ENCODE results near the gene L1CAM. TPM values are rescaled to one million over a fixed set of nuclear protein-coding genes. Genes with fewer than 3 reads are reported as not detected.
A peak's percentile ranks its signal among the peaks of the same experiment; 100 is the strongest.

The L1CAM gene
- total and polyA plus RNA-seq, 9 of the 15 experiments (the other 6 are each of a cell fraction or from before 2014, with no cell fraction given) = 0.09 to 0.86 (median 0.26) TPM; not detected in 3

DNA sequence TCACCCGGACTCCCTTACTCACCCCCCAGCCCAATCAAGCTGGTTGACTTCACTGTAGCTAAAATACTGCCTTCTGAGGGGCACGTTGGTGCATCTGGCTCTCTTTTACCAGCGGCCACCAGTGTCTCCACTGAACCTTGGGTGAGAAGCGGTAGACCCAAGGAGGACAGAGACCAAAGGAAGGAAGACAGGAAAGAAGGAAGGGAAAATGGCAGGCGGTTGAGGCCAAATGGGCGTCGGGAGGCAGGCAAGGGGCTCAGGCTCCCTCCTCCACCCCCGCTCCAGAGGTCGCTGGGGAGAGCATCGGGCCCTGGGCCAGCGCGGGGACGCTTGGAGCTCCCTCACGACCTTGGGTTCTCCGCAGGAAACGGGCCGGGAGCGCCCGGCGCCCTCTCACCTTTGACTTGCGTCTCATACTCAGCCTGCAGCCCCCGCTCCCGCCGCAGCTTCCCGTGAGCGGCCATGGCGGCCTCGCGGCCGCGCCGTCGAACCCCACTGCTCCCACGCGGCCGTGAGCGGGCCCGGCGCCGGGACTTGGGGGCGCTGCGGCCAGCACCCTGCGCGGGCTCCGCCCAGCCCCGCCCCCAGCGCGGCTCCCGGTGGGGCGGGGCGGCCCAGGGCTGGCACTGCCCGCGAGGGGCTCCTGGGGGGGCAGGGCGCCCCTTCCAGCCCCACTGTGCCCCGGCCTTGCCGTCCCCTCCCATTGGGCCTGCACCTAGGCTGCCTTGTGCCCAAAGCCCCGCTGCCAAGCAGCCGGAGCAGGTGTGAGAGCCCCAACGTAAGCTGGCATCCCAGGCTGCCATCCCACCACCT, 40.0 kb upstream of the L1CAM start, which contains the start of gene ARHGAP4 (continued):
- TF ChIP-seq, protein P1, sequence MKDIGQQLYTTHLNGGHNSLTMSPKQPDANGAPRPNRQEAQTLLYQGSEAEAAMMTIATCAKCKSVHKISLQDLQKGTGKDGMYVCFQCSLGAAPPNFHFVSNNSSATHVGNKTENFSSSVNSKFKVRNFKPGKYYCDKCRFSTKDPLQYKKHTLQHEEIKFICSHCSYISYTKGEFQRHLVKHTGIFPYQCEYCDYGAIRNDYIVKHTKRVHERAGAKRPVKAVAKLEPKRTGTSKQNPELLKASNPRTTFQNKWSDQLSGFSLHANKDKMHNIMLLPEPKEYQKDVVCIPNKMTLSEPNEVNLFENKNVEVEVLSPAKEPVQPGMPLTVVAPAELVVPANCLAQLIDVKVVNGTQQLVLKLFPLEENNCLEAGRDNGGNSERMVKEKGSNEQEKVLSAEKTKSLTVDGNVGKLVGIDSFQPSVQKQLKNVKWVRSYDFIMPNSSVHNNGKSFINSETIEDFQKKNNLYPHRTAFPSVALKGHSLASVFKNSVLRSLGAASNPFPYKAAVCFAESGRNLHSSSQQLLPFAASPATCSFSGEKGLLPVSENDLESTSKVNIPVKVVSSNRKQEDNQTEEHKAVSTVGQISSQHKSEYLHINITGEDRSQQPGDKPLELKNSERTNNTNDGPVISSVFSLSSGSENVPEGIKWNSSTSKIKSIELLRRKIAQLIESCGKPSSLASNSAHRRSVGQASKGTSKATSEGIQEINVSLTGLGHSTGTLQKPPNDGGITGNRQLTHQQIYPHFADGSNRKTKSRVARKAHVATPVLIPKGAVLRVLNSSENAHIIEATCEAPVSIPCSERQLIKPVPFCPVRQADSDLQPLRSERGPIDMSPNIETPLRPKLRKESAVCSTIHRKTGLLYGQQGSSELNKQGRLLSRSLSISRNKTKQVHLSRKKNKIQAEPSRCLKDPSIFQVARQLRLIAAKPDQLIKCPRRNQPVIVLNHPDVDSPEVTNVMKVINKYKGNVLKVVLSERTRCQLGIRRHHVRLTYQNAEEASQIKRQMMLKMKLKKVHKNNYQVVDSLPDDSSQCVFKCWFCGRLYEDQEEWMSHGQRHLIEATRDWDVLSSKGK (CRISPR knock-in tag; IDR thresholded peaks at IDR 0.05) = no peak
- no peak for TF ChIP-seq FOXA1 (IDR thresholded peaks at IDR 0.05; ENCODE audit: borderline replicate concordance)
- TF ChIP-seq AFF1 (IDR thresholded peaks at IDR 0.05; ENCODE audit: low read depth in 1 of 2, partially characterized antibody in 2 of 2) = no peak
- TF ChIP-seq KDM2B (CRISPR knock-in tag; IDR thresholded peaks at IDR 0.05) = no peak
- TF ChIP-seq, protein P2, sequence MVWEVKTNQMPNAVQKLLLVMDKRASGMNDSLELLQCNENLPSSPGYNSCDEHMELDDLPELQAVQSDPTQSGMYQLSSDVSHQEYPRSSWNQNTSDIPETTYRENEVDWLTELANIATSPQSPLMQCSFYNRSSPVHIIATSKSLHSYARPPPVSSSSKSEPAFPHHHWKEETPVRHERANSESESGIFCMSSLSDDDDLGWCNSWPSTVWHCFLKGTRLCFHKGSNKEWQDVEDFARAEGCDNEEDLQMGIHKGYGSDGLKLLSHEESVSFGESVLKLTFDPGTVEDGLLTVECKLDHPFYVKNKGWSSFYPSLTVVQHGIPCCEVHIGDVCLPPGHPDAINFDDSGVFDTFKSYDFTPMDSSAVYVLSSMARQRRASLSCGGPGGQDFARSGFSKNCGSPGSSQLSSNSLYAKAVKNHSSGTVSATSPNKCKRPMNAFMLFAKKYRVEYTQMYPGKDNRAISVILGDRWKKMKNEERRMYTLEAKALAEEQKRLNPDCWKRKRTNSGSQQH (CRISPR knock-in tag; IDR thresholded peaks at IDR 0.05) = peak; percentile 92
- no peak for TF ChIP-seq ZNF354B (CRISPR knock-in tag; IDR thresholded peaks at IDR 0.05)
- TF ChIP-seq CBX5 (IDR thresholded peaks at IDR 0.05; ENCODE audit: borderline replicate concordance, low read depth) = no peak
- TF ChIP-seq, protein P3, sequence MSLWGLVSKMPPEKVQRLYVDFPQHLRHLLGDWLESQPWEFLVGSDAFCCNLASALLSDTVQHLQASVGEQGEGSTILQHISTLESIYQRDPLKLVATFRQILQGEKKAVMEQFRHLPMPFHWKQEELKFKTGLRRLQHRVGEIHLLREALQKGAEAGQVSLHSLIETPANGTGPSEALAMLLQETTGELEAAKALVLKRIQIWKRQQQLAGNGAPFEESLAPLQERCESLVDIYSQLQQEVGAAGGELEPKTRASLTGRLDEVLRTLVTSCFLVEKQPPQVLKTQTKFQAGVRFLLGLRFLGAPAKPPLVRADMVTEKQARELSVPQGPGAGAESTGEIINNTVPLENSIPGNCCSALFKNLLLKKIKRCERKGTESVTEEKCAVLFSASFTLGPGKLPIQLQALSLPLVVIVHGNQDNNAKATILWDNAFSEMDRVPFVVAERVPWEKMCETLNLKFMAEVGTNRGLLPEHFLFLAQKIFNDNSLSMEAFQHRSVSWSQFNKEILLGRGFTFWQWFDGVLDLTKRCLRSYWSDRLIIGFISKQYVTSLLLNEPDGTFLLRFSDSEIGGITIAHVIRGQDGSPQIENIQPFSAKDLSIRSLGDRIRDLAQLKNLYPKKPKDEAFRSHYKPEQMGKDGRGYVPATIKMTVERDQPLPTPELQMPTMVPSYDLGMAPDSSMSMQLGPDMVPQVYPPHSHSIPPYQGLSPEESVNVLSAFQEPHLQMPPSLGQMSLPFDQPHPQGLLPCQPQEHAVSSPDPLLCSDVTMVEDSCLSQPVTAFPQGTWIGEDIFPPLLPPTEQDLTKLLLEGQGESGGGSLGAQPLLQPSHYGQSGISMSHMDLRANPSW (CRISPR knock-in tag; IDR thresholded peaks at IDR 0.05) = no peak; the same call in 1 of the 2 replicates
- TF ChIP-seq SAFB2 (IDR thresholded peaks at IDR 0.05; ENCODE audit: borderline replicate concordance, low read depth, low read length, severe bottlenecking) = no peak
- TF ChIP-seq IFI16 (CRISPR knock-in tag; IDR thresholded peaks at IDR 0.05) = no peak
- TF ChIP-seq KLF1 (tag; IDR thresholded peaks at IDR 0.05) = no peak
- no peak for TF ChIP-seq ZNF445 (CRISPR knock-in tag; IDR thresholded peaks at IDR 0.05; ENCODE audit: low read depth)
- TF ChIP-seq WHSC1 (IDR thresholded peaks at IDR 0.05; ENCODE audit: low read length) = no peak
- TF ChIP-seq HIVEP1 (CRISPR knock-in tag; IDR thresholded peaks at IDR 0.05) = no peak
- no peak for TF ChIP-seq ETV5 (CRISPR knock-in tag; IDR thresholded peaks at IDR 0.05; ENCODE audit: low read depth)

Measured in K562 (cell line).